RWPE2 (cell line): ENCODE measurements around the gene CCDC149.

Source experiments
- ATAC-seq: fragments of 200-7000 bp; cut with Tn5 transposase; 3 replicates; pipeline ENCODE4 v1.9.1; 2021; ENCODE audit warnings: low read depth
- DNase-seq: peaks from one replicate; pipeline ENCODE4 v3.0.0-alpha.2; 2020; ENCODE audit warnings: low spot score
- H3K27ac ChIP-seq: fragments of 450-650 bp; 2 replicates; pipeline ENCODE4 v1.5.1; 2017; ENCODE audit warnings: mild to moderate bottlenecking; ENCODE audit not compliant: poor library complexity, severe bottlenecking
- H3K27me3 ChIP-seq: fragments of 250-450 bp; sonication (Bioruptor Pico); 2 replicates; pipeline ENCODE4 v1.5.1; 2021; ENCODE audit warnings: mild to moderate bottlenecking, moderate library complexity; ENCODE audit not compliant: insufficient read depth, poor library complexity, severe bottlenecking
- H3K36me3 ChIP-seq: fragments of 250-450 bp; sonication (Bioruptor Pico); 2 replicates; pipeline ENCODE4 v1.5.1; 2020; ENCODE audit warnings: low read depth, mild to moderate bottlenecking, moderate library complexity
- H3K4me1 ChIP-seq: fragments of 250-450 bp; sonication (Bioruptor Pico); 2 replicates; pipeline ENCODE4 v1.5.1; 2021; ENCODE audit warnings: mild to moderate bottlenecking, moderate library complexity; ENCODE audit not compliant: insufficient read depth, poor library complexity, severe bottlenecking
- H3K4me3 ChIP-seq: fragments of 250-450 bp; sonication (Bioruptor Pico); 2 replicates; pipeline ENCODE4 v1.5.1; 2021; ENCODE audit warnings: mild to moderate bottlenecking, moderate library complexity; ENCODE audit not compliant: severe bottlenecking
- H3K9me3 ChIP-seq: fragments of 250-450 bp; sonication (Bioruptor Pico); 2 replicates; pipeline ENCODE4 v1.5.1; 2021; ENCODE audit warnings: mild to moderate bottlenecking, moderate library complexity; ENCODE audit not compliant: severe bottlenecking
- CTCF ChIP-seq: fragments of 450-650 bp; IDR thresholded peaks from one replicate; pipeline ENCODE4 v1.5.1; 2017; ENCODE audit warnings: mild to moderate bottlenecking, moderate library complexity; ENCODE audit not compliant: poor library complexity, severe bottlenecking

Gene CCDC149

DNA sequence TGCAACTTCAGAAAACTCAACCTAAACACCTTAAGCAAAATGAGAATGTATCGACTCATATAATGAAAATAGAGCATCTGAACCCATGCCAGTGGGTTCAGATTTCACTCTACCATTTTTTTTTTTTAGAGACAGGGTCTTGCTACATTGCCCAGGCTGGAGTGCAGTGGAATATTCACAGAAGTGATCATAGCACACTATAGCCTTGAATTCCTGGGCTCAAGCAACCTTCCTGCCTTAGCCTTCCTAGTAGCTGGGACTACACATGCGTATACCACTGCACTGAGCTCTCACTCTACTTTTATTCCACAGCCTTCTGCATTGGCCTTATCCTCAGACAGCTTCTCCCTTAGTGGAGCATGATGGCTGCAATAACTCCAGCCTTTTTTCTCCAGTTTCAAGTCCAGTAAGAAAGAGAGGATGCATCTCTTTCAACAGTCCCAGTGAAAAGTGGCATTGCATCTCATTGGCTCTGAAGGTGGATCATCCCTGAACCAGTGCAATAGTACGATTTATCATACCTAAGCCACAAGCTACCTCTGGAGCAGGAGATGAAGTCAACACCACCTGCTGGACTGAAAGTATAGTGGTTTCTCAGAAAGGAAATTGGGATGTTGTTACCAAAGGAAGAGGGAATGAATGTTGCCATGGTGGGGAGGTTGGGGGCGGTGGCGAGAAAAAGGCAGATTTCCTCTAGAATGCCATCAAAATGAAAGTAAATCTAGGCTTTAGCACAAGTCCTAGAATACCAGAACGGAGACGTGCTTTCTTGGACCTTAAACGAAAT is 119.4 kb downstream of the CCDC149 start:
- Histone ChIP-seq H3K27ac (no peak overlapping the region), H3K9me3 (no peaks in the 10 kb centered on the region), H3K4me3 (no peak overlapping the region), H3K27me3 (no peaks in the 10 kb centered on the region), H3K36me3 (no peaks in the 10 kb centered on the region), H3K4me1 (no peaks in the 10 kb centered on the region)
- DNase-seq = no peak
- ATAC-seq = peak; percentile 66; the same call in 2 of the 3 replicates
- peak; percentile 48 for TF ChIP-seq CTCF

DNA sequence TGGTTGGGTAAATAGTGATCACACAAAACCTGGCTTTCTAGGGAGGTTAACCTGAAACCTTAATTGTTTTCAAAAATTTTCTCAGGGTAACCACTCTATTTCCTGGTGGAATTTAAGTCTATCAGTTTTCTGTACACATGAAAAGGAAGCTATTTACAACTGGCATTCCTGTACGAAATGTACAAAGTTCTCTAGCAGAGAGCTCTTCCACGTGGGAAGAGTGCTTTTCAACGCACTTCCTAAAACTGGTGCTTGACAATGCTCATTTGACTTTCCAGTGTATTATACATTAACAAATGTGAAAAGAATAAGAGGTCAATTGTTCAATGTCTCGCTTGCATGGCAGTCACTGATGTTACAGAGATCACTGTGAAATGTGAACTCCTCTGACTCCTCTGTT is 120.3 kb downstream of the CCDC149 start:
- ATAC-seq (no peak), DNase-seq (no peak)
- no peaks in the 10 kb centered on the region for H3K27me3 ChIP-seq
- no peaks in the 10 kb centered on the region for H3K4me1 ChIP-seq
- no peak for TF ChIP-seq CTCF
- no peak overlapping the region for H3K27ac ChIP-seq
- no peak overlapping the region for H3K4me3 ChIP-seq
- H3K36me3 ChIP-seq = no peaks in the 10 kb centered on the region
- H3K9me3 ChIP-seq = no peaks in the 10 kb centered on the region

- no peak overlapping the region for H3K27ac ChIP-seq
- H3K36me3 ChIP-seq = no peaks in the 10 kb centered on the region
- no peaks in the 10 kb centered on the region for H3K4me1 ChIP-seq
- DNase-seq (no peak), ATAC-seq (no peak)
- no peaks in the 10 kb centered on the region for H3K27me3 ChIP-seq
- no peaks in the 10 kb centered on the region for H3K9me3 ChIP-seq
- no peak for TF ChIP-seq CTCF
- no peak overlapping the region for H3K4me3 ChIP-seq
Observed at GRCh38 chr4:24791043-24791442, 121.8 kb downstream of the CCDC149 start.

GRCh38 chr4:24783506-24783905 is 129.3 kb downstream of the CCDC149 start:
- Histone ChIP-seq H3K36me3 (no peaks in the 10 kb centered on the region), H3K4me1 (no peaks in the 10 kb centered on the region), H3K27ac (no peak overlapping the region), H3K27me3 (no peaks in the 10 kb centered on the region), H3K9me3 (no peaks in the 10 kb centered on the region), H3K4me3 (no peak overlapping the region)
- ATAC-seq = no peak
- no peak for DNase-seq
- no peak for TF ChIP-seq CTCF
